Epidermal melanocyte (primary cell): ENCODE data around the gene SLC29A2.
"Not testable (repeated sequence)": the region's sequence is repeated elsewhere in the genome, so short reads cannot be mapped to it uniquely, and the experiment has no call there.

ENCODE experiments used
- DNase-seq: peaks from one replicate; pipeline ENCODE4 v3.0.0; 2011; ENCODE audit warnings: low spot score; ENCODE audit not compliant: insufficient read length

SLC29A2 gene

DNA sequence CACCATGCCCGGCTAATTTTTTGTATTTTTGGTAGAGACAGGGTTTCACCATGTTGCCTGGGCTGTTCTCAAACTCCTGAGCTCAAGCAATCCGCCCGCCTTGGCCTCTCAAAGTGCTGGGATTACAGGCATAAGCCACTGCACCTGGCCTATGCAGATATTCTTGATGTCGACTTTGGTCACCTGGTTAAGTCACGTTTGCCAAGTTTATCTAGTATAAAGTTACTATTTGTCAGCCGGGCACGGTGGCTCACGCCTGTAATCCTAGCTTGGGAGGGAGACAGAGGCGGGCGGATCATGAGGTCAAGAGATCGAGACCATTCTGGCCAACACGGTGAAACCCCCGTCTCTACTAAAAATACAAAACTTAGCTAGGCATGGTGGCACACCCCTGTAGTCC, 12.8 kb upstream of the SLC29A2 start:
- DNase-seq = not testable (repeated sequence)

DNA sequence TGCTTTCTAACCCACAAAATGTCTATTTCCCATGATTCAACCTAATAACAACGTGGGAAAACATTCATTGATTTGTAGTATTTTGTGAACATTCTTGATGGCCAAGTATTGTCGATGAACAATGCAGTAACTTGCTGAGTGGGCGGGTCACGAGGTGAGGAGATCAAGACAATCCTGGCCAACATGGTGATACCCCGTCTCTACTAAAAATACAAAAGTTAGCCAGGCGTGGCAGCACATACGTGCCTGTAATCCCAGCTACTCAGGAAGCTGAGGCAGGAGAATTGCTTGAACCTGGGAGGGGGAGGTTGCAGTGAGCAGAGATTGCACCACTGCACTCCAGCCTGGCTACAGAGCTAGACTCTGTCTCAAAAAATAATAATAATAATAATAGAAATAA, 8.7 kb upstream of the SLC29A2 start:
- not testable (repeated sequence) for DNase-seq

DNA sequence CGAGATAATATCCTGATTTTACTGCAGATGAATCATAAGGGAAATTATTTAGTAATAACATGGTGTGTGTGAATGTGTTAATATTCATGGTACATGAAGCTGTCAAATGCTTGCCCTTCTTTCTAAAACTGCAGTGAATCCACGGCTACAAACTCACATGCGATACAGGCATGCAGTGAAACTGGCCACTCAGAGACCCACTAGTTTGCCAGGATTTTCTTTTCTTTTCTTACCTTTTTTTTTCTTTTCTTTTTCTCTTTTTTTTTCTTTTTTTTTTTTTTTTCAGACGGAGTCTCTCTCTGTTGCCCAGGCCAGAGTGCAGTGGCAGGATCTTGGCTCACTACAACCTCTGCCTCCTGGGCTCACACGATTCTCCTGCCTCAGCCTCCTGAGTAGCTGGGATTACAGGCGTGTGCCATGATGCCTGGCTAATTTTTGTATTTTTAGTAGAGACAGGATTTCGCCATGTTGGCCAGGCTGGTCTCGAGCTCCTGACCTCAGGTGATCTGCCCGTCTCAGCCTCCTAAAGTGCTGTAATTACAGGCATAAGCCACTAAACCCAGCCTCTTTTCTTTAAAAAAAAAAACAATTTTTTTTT, 2.2 kb upstream of the SLC29A2 start:
- not testable (repeated sequence) for DNase-seq

DNA sequence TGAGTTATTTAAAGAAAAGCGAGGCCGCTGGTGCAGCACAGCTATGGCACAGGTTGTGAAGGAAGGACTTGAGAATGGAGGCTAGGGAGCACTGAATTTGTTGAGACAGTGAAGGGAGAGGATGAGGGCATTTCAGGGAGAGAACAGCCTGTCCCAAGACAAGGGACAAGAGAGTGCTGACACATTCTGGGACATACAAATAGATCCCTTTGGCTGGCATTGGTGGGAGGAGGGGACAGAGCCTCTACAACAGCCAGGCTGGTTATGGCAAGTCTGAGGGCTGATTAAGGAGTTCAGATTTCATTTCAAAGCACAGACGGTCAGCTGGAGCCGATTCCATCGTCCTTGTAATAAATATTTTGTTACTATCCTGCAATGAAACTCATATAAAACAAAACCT, 1.7 kb upstream of the SLC29A2 start:
- peak; percentile 6 for DNase-seq

DNA sequence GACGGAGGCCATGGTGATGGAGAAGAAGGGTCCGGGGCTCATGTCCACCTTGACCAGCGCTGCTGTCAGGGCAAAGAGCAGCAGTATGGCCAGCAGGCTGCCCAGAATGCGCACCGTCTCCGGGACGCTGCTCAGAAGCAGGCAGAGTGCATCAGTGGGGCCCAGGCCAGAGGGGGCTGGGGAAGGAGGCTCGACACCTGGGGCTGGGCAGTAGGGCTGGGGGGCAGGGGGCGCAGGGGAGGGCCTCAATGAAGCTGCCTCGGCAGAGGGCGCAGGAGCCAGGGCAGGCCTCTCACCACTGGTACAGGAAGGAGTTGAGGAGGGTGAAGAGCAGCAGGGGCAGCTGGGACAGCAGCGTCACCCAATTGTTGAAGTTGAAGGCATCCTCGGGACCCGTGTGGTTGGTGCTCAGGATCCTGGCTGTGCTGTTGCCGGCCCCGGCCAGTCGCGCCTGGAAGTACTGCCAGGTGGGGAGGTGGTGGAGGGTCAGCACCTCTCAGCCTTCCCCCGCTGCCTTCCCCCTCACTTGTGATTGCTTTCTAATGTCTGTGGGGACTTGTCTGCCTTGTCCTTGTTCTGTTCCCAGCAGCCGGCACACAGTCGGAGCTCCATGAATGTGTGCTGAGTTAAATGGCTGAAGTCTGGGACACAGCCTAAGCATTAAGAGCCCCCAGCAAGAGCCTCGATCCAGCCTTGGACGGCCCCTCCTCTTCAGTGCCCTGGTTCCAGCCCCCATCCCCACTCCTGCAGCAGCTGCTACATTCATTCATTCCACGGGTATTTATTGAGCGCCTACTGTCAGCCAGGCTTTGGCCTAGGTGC, 2.3 kb downstream of the SLC29A2 start:
- DNase-seq = no peak

DNA sequence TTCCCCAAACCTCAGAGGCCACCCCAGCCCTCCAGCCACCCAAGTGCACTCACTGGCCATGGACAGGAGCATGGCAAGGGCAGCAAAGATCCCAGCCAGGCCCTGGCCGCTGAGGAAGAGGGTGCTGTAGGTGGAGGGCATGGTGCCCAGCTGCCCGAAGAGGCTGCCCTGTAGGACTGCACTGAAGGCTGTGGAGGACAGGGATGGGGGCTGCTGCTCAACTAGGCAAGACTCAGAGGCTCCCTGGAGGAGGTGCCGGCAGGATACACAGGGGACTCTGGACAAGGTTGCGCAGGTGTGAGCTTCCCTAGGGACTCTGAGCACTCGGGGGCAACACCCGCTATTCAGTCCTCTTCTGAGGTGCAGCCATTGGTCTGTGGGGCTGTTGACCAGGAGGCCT, 3.1 kb downstream of the SLC29A2 start:
- no peak for DNase-seq

DNA sequence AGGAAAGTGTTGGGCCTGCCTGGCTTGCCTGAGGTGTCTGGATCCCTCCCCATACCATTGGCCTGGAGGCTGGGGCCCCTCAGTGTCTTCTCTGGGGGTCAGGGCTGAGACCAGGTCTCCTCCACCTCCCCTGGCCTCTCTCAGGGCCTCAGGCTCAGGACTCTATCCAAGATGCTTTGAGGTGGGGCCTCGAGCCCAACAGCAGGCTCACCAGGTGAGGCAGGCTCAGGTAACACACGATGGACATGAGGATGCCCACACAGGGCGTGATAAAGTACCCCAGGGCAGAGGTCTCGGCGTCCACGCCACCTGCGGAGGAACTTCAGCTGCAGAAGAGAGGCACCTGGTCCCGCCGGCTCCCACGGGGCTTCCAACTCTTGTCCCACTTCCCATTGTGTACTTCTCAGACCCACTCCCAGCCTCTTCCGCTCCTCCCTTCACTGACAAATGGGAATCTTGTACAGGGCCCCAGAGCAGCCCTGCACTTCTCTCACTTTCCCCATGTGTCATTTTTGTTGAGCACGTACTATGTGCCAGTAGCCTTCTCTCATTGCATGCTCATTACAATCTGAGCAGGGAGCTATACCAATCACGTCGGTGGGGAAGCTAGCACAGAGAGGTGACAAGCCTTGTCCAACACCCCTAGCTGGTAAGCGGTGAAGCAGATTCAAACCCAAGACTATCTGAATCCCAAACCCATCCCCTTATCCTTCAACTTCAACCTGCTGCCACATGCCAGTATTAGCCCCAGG, 3.8 kb downstream of the SLC29A2 start:
- DNase-seq = peak; percentile 8

DNA sequence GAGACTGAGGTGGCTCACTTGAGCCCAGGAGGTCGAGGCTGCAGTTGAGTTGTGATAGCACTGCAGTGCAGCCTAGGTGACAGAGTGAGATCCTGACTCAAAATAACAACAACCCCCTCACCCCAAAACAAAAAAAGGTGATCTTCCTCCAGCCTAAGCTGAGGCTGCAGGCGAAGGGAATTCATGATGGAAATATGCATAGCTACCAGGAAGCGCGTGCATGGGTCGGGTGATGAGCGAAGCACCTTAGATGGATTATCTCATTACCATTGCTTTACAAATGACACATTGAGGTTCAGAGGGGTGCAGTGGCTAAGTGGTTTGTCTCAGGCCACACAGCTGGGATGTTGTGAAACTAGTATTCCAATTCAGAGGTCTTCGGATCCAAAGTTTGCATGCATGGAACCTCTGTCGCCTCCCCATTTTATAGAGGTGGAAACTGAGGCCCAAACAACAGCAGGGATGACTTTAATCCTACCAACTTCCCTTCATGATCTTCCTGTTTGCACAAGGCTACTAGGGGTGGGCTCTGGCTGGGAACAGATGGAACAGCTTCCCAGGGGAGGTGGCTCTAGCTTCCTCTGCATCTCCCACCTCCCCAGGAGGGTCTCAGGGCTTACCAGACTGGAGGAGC, 4.6 kb downstream of the SLC29A2 start:
- DNase-seq = peak; percentile 5

DNA sequence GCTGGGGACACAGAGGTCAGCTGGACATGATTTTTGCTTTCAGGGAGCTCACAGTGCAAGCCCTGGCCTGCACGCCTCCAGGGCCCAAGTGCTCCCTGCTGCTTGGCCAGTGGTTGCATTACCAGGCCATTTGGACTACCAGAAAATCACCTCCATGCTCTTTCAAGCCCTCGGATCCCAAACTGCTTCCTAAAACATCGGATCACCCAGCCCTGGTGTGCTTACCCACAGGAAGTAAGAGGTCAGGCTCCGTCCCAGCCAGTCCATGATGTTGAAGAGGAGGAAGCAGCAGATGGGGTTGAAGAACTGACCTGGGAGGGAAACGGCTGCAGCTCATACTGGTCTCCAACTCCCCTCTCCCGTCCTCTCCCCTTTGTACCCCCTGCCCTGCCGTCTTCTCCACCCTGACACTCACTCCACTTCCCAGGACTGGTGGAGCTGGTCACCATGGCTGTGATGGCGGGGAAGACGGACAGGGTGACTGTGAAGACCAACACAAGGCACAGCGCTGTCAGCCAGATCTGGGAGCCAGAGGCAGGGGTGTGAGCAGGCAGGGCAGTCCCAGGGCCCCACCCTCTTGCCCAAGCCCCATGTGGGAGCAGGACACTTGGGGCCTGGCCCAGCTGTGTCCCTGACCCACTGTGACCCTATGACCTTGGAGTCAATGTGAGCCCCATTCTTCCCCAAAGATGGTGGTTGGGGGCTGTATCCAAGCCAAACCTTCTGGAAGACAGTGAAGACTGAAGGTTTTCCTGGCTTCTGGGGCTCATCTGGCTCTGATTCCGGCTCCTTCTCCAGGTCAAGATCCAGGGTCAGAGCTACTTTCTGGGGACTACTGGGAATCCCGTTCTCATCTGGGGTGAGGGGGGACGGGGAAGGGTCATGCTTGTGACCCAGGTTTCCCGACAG, 5.6 kb downstream of the SLC29A2 start:
- DNase-seq = no peak

DNA sequence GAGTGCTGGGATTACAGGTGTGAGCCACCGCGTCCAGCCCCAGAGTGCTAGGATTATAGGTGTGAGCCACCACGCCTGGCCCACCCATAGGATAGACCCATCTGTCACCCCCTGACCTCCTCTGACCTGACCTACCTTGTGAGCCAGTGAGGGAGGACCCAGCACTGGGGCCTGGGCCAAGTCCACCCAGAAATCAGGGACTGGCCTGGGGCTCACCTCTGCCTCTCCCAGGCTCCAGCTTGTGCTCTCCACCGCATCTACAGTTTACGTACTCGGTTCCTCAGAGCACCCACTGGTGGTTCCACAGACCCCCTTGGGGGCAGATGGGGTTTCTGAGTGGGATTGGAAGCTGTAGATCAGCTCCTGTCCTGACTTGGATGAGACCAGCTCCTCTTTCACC, 6.4 kb downstream of the SLC29A2 start:
- no peak for DNase-seq

DNA sequence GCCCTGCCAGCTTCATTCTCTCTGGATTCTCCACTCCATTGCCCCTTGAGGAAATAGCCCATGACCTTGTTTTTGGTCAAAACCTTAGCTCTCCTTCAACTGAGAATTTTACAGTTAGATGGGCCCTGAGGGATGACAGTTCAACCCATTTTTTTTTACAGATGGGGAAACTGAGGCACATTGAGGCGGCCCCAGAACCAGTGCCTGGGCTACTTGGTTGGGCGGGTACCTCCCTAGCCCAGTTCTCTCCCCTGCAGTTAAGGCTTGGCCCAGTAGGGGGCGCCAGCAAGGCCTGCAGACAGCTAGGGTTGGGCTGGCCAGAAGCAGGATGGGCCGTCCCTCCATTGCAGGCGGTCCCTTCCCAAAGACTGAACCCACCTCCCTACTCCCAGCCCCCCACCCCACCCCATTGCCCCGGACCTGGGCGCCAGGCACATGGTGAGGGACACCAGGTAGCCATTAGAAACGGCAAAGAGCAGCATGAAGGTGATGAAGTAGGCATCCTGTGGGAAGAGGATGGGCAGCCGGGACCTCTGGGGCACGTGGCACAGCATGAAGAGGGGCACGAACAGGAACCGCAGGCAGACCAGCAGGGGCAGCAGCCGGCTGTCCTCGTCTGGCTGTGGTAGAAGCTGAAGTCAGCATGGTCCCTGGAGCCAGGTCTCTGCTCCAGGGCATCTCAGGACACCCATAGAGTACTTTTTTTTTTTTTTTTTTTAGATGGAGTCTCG, 7.6 kb downstream of the SLC29A2 start:
- peak; percentile 13 for DNase-seq

DNA sequence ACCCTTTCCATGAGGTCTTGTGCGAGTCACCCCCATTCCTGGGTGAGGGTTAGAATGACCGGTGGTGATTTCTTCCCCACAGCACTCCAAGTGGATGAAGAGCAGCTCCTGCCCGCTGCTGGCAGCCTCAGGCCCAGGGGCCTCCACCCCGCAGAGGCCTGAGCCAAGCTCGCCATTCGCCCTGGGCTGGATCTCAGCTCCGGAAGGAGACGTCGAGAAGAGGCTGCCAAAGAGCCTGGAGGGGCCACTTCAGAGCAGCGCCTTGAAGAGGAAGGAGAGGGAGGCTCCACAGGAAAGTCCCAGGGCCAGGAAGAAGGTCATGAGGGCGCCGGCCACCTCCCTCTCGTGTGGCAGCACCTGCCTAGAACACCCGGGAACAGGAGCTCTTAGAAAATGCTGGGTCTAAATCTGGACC, 8.4 kb downstream of the SLC29A2 start:
- DNase-seq = peak; percentile 11

DNA sequence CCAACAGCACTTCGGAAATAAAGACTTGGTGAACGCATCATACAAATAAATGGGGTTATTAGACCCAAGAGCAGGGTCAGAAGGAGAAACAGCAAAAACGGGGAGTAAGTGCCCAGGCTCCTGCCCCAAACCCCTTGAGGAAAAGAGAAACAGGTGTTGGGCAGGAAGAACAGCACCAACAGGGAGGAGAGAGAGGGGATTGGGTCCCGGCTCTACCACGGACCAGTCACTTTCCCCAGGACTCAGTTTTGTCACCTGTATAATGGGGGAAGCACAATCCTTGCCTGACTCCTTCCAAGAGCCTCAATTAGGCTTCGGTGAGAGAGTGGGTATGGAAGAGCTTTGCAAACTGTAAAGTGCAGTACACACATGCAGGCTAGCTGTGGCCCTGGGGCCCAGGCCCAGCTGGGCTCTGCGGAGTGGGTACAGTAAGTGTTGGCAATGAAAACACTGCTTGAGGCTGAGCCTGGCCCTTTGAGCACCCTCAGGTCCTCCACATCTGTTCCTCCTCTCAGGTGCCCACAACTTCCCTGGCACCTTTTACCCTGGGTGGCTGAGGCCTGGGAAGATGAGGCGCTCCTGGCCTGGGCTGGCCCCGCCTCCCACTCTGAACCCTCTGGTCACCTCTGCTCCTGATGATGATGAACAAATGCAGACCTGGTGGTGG, 8.9 kb downstream of the SLC29A2 start:
- peak; percentile 4 for DNase-seq

DNA sequence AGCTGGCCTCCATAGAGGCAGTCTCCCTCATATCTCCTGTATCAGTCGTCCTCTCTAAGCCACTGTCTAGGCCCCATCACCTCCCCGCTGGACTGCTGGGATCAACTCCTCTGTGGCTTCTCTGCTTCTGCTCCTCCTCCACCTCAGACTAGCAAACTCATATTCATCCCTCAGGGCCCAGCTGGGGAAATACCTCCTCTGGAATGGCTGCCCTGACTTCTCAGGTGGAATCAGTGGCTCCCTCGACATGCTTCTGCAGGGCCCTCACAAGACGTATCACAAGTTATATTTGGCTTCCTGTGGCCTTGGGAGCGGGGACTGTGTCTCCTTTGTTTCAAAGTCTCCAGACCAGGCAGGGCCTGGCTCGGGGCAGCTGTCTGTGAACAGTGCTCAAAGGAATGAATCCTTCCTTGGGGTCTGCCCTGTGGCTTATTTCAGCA, 10.0 kb downstream of the SLC29A2 start:
- peak; percentile 54 for DNase-seq

DNA sequence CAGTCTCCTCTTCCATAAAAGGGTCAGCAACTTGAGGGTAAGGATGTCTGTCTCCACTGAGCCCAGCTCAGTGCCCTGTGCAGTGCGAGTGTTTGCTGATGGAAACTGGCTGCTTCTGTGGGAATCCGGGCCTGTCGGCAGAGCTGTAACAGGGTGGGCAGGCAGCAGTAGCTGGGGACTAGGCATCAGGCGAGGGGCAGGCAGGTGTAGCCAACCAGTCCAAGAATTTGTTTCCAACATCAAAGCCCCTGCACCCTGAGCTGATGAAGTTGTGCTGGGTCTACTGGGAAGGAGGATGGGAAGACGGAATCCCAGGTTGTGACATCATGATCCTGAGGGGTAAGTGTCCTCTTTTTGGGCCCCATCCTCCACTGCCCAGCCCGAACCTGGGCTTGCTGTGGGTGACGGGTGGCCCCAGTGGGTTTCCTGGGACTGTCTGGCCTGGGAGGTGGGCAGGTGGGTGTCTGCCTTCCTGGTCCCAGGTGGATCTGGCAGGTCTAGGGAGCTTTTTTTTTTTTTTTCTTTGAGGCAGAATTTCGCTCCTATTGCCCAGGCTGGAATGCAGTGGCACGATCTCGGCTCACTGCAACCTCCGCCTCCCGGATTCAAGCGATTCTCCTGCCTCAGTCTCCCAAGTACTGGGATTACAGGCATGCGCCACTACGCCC, 11.0 kb downstream of the SLC29A2 start:
- no peak for DNase-seq

DNA sequence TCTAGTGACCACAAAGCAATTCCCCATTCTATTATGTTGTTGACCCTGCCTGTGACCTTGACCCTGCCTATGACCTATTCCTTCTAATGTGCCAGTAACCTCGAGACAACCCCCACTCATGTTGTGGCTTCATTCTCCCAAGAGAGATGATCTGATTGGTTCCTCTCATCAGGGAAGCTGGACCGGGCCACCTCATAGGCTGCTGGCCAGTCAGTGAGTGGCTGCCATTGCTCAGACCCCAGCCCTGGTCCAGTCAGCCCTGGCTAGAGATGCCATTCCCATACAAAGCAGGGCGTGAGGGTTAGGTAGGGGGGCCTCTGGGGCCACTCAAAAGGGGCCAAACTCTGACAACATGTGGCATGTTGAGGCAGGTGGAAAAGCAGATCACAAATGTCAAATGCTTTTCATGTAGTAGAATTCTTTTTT, 11.9 kb downstream of the SLC29A2 start:
- DNase-seq = peak; percentile 12

DNA sequence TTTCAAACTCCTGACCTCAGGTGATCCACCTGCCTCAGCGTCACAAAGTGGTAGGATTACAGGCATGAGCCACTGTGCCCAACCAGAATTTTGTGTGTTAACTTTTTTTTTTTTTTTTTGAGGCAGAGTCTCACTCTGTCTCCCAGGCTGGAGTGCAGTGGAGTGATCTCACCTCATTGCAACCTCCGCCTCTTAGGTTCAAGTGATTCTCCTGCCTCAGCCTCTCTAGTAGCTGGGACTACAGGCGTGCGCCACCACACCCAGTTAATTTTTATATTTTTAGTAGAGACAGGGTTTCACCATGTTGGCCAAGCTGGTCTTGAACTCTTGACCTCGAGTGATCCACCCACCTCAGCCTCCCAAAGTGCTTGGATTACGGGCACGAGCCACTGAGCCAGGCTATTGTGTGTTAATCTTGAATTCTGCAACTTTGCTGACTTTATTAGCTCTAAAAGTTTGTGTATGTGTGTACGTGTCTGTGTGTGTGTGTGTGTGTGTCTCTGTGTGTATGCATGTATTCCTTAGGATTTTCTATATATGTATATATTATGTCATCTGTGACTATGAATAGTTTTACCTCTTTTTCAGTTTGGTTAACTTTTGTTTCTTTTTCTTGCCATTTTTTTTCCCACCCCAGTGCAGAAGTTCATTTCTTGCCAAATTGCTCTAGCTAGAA, 20.9 kb downstream of the SLC29A2 start:
- DNase-seq = not testable (repeated sequence)

DNA sequence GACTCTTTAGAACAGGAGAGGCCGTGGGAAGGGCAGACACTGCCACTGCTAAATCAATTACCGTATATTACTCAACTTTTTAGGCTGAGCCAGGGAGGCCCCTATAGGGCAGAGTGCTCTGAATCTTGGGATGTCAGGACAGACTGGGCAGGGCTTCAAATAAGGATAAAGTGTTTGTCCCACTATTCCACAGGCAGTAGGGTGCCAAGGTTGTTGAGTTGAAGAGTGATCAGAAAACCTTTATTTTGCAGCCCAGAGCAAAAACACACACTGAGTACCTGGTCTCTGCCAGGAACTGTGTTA, 22.5 kb downstream of the SLC29A2 start:
- no peak for DNase-seq
